Measurements from ENCODE around the gene E2F7.

GRCh38 chr12:77033658-77034536 lies 31.5 kb downstream of the E2F7 start:
- TF ChIP-seq, protein P1, sequence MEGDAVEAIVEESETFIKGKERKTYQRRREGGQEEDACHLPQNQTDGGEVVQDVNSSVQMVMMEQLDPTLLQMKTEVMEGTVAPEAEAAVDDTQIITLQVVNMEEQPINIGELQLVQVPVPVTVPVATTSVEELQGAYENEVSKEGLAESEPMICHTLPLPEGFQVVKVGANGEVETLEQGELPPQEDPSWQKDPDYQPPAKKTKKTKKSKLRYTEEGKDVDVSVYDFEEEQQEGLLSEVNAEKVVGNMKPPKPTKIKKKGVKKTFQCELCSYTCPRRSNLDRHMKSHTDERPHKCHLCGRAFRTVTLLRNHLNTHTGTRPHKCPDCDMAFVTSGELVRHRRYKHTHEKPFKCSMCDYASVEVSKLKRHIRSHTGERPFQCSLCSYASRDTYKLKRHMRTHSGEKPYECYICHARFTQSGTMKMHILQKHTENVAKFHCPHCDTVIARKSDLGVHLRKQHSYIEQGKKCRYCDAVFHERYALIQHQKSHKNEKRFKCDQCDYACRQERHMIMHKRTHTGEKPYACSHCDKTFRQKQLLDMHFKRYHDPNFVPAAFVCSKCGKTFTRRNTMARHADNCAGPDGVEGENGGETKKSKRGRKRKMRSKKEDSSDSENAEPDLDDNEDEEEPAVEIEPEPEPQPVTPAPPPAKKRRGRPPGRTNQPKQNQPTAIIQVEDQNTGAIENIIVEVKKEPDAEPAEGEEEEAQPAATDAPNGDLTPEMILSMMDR (IDR thresholded peaks at IDR 0.05; ENCODE audit: borderline replicate concordance, extremely low read depth, low read length, poor library complexity, severe bottlenecking), result no peak
- no peak for TF ChIP-seq EZH2 (IDR thresholded peaks at IDR 0.05; ENCODE audit: borderline replicate concordance, low read depth, low read length, severe bottlenecking)
